Stimulated activated CD4-positive, alpha-beta T cell treated with anti-CD3 and anti-CD28 coated beads, Interleukin-15, amount 100 ng/mL, for 24 hours (primary cell): Measurements from ENCODE around the gene ZFPM1.

Experiments
- DNase-seq: peaks from one replicate; pipeline ENCODE4 v3.0.0-alpha.2; 2020

Gene ZFPM1

DNA sequence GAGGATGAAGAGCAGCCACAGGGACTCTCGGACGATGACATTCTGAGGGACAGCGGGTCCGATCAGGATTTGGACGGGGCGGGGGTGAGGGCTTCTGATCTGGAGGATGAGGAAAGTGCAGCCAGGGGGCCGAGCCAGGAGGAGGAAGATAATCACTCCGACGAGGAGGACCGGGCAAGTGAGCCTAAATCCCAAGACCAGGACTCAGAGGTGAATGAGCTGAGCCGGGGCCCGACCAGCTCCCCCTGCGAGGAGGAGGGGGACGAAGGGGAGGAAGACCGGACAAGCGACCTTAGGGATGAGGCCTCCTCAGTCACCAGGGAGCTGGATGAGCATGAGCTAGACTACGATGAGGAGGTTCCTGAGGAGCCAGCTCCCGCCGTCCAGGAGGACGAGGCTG is 124.1 kb downstream of the ZFPM1 start:
- no peak for DNase-seq

DNA sequence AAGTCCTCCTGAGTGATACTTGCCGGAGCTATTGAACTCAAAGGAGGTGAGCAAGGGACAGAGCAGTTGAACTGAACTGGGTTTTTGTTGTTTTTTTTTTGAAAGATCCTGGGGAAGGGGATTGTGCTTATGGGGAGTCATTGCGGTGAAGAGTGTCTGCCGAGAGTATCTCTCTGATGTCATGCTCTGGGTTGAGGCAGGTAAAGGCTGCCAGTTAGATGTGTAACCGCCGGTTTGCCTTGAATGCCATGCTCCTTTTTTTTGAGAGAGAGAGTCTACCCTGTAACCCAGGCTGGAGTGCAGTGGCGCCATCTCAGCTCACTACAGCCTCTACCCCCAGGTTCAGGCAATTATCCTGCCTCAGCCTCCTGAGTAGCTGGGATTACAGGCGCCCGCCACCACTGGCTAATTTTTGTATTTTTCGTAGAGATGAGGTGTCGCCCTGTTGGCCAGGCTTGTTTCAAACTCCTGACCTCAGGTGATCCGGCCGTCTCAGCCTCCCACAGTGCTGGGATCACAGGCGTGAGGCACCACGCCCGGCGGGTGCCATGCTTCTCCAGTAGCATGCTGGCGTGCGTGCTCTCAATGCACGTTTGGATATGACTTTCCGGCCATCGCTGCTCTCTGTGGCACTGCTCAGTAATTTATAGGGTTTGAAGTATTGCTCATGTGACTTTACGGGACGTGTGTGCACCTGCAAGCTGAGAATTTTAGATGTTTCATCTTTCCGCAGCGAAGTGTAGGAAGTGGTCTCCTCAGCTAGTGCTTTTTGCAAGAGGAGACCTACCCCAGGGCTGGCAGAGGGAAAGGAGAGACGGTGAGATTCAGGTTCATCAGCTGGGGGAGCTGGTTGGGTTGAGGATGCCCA is 125.6 kb downstream of the ZFPM1 start:
- no peak for DNase-seq

DNA sequence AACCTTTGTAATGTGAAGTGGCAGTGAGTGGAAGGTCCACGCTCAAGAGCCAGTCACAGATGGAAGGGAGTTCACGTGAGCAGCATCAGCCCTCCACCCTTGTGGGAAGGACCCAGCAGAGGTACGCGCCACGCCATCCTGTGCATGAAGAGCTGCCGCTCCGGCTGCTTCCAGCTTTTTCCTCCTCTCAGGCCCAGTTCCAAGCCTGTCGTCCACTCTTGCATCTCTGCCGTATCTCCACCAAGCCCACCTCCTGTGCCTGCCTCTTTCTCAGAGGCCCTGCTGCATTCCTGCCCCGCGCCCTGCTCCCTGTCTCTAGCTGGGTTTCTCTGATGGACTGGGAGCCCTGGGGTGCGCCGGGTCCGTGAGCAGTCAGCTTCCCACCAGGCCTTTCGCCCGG is 127.3 kb downstream of the ZFPM1 start:
- no peak for DNase-seq

DNA sequence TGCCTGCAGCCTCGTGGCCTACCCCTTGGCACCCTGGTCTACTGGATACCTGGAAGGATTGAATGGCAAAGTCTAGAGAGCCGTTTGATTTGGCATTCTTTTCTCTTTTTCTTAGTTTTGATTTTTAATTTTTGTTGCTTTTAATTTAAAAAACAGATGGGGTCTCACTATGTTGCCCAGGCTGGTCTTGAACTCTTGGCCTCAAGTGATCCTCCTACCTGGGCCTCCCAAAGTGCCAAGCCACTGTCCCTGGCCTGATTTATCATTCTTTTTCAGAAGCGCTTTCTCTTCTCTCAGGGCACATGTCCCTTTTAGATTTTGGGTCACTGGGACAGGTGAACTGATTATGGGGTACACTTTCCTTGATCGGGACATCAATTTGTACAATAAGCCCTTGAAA is 128.0 kb downstream of the ZFPM1 start:
- DNase-seq = no peak

DNA sequence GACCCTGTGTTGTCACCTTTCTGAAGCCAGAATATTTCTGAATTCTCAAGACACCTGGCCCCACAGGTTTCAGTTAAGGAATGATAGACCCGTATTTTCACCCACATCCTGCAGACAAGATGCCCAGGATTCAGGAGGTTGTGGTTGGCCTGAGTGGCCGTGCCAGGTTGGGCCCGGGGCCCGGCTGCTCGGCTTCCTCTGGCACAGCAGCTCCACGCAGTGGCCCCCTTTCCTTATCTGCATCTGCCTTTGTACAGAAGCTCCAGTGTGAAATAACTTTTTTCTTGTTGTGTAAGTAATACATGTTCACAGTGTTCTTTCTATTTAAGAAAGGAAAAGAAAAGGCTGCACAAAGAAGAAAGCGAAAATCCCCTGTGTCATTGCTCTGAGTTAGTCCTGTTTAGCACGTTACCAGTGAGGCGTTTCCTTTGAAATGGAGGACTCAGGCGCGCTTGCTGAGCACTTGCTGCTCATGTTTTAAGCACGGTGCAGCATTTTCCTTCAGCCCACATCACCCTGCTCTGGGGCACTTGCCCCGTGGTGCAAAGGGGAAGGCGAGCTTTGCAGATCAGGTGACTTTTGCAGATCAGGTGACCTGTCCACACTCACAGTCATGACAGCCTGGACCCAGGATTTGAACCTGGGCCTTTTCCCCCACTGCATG is 130.0 kb downstream of the ZFPM1 start:
- DNase-seq = no peak

DNA sequence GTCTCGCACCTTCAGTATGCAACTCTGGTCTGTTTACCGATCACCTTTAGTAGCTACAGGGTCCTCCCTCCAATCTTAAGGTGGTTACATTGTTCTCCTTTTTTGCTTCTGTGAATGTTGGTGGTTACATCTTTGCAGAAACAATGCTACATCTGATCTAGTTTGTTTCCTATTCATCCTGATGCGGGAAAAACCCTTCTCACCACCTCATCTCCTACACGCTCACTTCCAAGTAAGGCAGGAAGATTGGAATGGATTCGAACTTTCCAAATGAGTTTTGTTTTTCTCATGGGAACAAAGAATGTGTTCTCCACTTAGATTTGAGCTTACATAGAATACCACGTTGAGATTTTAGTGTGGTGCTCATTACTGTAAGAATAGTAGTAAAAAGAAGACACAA is 131.6 kb downstream of the ZFPM1 start:
- DNase-seq = no peak

- DNase-seq = no peak
Observed at GRCh38 chr16:88585269-88585668, 132.2 kb downstream of the ZFPM1 start.

- no peak for DNase-seq
Observed at GRCh38 chr16:88585927-88586581, 133.0 kb downstream of the ZFPM1 start.
